Activated CD4-positive, CD25-positive, alpha-beta regulatory T cell treated with anti-CD3 and anti-CD28 coated beads, Interleukin-2, amount 50 U/mL, for 16 hours (primary cell): ENCODE results near the gene GLT6D1.

Source experiments
- DNase-seq: peaks from one replicate; pipeline ENCODE4 v3.0.0-alpha.2; 2020; ENCODE audit warnings: low read depth, low spot score

Gene GLT6D1

DNA sequence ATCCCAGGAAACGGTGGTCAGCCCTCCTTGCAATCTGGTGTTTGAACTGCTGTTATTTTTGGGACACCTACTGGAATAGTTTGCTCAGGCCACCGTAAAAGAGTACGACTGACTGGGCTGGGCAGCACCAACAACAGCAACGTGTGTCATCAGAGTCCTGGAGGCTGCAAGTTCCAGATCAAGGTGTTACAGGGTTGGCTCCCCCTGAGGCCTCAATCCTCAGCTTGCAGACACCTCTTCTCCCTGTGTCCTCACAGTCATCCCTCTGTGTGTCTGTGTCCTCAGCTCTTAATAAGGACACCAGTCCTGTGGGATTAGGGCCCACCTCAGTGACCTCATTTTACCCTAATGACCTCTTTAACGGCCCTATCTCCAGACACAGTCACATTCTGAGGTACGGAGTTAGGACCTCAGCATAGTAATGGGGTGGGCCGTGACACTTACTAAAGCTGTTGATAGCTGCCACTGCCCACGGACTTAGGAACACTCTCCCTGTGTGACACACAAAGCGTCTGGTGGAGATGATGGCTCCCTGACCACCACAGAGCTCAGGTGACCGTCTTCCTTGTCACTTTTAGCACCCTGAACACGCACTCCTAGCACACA, 16.8 kb downstream of the GLT6D1 start:
- no peak for DNase-seq

DNA sequence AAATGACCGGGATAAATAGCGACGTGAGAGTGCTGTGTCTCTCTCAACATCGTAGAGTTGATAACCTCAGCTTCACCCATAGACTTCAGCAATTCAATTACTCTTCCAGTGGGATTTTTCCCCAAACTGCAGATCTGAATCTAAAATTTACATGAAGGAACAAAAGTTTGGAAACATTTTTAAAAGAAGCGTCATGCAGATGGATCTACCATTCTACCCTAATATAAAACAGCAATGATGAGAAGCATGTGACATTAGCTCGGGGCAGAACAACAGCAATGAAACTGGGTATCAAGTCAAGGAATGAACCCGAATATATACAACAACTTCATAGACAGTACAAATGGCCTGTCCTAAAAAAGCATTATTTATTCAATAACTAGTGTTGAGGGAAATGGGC, 18.8 kb downstream of the GLT6D1 start:
- DNase-seq, result no peak

DNA sequence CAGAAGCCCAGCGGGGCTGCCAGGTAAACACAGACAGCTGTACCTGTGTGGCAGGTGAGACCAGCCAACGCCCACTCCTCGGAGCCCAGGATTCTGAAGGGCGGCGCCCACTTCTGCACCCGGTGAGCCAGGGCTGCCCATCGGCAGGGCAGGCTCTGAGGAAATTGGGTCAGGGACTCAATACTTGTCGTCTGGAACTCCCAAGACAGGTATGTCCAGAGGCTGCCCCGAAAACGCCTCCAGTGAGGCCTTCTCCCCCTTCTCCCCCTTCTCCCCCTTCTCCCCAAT, 19.8 kb downstream of the GLT6D1 start:
- no peak for DNase-seq

DNA sequence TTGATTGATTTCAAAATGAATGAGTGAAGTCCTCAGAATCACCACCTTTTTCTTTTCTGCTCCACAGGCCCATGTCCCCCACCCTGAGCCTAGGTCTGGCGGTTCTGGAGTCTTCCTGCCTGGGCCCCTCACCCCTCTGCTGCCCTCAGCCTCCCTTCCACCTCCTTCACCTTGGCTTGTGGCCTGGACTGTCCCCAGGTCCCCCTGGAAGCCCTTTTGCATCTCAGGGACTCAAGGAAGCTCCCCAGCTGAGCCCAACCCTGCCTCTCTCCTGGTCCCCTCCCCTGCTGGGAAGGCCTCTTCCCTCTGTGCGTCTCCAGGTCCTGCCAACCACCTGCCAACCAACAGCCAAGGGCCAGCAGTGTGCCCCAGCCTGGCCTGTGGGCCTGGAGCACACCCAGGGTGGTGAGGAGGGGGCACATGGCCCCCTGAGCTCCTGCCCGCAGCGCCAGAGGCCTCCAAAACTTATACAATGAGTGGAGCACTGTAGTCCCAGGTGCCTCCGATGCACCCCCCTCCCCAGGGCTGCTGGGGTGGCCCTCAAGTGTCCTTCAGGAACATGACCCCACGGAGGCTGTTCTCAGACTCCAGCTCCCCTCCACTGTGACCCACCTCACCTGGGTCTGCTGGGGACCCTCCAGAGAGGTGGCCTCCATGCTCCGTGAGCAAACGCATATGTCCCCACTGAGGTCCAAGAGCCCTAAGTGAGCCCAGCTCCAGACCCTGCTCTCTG, 20.3 kb downstream of the GLT6D1 start:
- DNase-seq, result no peak

DNA sequence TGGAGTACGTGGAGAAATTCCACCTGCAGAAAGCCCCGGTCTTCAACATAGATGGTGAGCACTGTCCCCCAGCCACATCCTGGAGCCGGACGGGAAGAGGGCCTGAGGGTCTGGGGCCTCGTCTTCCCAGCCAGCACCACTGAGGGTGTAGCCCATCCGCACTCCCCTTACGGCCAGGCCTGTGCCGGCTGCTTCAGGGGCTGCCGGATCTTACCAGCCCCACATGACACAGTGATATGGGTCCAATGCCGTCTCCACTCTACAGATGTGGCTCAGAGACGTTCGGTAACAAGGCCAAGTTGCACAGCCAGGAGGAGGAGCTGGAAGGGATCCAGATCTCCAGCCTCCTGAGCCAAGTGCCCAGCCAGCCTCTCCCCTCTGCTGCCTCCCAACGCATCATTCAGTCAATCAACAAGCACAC, 21.3 kb downstream of the GLT6D1 start:
- no peak for DNase-seq

DNA sequence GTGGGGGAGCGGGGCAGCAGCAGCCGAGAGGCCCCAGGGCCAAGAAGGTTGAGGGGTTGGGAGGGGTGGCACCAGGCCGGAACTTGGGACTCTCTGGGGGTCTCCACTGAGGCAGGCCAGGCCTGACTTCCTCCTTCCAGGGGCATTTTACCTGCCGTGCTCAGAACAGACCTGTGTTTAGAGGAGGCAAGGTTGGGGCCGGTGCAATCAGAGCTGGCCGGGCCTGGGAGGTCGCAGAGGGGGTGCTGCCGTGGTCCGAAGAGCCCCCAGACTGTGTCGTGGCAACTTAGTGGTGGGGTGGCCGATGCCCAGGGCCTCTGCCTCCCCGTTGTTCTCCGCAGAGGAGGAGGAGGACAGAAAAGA, 21.8 kb downstream of the GLT6D1 start:
- no peak for DNase-seq

DNA sequence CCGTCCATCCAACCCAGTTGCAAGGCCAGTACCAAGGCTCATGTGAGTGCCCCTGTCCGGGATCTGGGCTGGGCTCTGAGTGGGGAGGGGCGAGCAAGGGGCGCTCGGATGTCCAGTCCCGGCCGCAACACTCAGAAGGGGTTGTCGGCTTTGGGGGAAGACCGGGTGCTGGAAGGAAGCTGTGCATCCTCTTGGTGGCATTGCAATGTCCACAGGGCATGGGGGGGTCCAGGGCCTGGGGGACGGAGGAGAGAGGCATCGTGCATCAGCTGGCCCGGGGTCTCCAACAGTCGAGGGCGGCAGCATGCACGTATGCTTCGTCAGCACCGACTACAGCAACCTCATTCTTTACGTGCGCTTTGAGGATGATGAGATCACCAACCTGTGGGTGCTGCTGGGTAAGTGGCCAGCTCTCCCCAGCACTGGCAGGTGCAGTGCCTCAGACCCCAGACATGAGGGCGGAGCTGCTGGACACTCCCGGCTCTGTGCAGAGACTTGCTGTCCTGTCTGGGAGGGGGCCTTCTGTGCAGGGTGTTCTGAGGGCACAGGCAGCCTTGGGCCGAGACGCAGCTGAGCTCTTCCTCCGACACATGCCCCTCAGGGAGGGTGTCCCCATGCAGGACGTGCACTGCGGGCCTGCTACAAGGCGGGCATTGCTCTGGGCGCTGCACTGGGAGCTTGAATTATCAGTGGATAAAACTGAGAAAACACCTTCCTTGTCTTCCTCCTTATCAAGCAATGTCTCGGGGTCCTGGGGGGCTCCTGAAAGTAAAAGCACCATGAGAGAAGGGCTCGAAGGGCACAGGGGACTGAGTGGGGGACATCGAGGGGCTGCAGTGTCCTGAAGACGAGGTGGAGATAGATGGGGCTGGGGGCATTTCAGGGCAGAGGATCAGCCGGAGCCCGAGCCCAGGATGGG, 22.5 kb downstream of the GLT6D1 start:
- no peak for DNase-seq

DNA sequence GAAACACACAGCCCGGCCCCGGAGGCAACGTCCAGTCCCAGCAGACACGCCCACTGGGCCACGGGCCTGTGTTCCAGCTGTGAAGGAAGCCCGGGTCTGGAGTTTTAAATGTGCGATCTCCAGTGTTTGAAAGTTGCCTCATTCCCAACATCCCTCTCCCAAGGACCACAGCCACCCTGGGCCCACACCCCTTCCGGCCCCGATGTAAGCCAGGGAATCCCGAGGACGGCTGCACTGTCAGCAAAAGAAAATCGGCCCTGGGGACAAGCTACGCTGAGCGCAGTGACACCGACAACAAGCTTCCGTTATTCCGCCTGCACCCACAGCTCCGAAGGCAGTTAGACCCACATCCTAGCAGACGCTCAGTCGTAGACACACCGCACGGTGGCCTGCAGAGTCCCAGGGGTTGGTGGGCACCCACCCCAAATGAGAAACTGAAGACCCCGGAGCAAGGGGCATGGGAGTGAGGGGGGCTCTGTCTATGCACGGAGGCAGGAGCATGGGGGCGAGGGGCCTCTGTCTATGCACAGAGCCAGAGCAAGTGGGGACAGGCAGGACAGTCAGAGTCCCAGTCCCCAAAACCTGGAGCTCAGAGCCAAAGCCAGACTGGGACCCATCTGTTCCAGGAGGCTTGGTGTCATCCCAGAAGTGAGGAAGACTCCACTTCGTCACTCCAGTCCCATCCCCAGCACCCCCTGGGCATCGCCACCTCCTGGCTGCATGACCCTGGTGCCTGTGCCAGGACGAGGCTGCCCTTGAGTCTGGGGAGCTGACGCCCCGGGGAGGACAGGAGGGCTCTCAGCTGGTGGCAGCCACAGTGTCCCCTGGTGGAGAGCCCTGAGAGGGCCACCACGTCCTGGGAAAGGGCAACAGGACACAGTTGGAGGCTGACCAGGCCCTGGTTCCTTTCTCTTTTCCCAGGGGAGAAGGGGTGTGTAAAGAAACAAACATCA, 23.4 kb downstream of the GLT6D1 start:
- no peak for DNase-seq

DNA sequence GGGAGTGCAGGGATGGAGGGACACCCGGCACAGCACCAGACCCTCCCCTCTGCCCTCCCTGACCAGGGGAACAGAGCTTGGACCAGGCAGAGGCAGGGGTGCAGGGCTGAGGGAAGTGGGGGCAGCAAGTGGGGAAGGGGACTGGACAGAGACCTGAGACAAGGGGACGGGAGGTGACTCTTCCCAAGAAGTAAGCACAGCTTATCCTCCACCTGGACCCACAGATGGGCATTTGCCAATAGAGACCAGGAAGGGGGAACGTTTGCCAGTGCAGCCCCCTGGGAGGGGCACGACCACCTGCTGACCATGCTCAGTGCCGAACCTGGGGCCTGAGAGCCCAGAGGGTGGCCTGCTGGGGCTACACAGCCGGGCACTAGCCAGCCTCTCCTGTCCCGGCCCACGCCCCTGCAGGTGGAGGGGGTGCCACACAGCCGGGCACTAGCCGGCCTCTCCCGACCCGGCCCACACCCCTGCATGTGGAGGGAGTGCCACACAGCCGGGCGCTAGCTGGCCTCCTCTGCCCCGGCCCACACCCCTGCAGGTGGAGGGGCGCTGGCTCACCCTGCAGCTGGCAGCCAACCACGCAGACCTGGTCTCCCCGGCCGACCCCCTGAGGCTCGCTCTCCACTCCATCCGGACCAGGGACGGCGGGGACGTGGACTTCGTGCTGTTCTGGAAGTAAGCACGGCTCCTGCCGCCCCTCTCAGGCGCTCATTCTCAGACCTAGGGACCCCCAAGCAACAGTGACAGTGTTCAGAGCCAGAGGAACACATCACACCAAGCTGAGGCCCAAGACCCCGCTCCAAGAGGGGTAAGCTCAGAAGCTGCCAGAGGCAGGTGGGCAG, 24.3 kb downstream of the GLT6D1 start:
- no peak for DNase-seq

DNA sequence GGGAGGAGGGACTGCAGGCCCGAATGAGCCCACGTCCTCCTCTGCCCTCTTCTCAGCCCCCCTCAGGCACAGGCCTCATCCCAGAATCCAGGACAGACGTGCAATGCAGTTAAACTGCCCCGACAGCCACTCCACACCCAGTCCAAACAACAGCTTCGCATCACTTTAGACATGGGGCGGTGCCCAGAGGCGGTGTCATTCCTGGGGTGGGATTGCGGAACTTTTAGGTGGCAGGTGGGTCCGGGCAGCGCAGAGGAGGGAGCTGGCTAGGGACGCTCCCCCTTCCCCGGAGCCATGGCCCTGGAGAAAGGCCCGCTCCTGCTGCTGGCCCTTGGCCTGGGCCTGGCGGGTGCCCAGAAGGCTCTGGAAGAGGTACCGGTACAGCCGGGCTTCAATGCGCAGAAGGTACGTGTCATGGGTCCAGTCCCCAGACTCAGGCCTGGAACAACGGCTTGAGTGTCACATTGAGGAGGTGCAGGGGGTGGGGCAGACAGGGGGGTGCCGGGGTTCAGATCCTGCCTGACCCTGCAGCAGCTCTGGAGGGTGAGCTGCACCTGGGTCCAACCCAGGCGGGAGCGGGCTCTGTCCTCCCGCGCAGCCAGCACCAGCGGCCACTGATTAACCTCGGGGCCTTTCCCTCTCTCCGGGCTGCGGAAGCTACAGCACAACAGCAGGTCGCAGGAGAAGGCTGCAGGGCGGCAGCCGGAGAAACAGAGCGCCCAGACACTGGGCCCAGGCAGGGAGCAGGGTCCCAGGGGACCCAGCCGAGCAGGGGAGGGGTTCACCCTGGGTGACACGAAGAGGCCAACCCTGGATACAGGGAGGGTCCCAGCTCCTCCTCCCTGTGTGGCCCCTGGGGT, 25.2 kb downstream of the GLT6D1 start:
- DNase-seq, result no peak

DNA sequence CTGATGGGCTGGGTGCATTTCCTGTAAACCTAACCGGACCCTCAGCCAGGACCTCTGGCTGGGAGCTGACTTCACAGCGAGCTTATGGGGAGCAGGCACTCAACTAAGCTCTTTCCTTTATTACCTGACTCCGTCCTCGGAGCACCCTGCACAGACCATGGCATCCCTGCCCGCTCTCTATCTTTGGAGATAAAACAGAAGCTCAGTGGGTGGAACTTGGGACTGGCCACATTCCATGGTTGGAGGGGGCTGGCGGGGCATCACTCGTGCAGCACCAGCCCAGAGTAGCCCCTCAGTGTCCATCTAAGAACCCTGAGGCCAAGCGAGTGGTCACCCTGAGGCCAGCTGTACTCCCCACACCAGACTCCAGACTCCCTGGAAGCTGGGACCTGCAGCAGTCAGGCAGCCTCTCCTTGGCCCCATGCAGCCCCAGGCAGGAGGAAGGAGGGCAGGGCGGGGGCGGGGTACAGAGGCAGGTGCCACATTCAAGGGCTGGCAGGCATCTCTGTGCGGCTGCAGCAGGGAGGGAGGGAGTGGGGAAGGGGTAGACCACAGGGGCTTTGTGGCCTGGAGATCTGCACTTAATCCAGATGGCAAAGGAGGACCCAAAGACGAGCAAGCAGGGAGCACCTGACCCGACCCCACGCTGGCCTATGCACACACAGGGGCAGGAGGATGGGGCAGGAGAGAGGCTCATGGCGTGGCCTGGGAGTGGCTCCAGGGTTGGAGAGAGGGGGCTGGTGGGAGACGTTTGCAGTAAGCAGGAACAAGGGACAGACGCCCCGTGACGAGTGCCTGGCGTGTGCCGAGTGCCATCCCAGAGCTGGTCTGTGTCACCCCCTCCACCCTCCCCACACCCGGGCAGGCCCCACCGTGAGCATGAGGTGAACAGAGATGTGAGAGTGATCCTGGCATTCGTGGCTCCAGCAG, 26.1 kb downstream of the GLT6D1 start:
- no peak for DNase-seq

DNA sequence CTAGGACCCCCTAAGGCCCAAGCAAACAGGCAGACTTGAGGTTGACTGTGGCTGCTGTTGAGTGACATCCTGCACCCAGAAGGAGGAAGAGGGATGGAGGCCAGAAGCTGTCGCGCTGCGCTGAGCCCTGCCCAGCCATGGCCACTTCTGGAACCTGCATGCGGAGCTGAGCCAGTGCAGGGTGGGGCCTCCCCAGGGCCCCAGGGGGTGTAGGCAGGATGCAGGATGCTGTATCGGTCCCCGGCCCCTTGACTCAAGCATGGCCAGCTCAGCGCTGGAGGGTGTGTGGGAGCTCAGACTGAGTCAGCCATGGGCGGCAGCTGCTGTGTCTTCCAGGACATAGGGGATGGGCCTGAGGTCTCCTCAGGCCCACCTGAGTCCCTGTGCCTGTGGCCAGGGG, 26.9 kb downstream of the GLT6D1 start:
- DNase-seq, result no peak

DNA sequence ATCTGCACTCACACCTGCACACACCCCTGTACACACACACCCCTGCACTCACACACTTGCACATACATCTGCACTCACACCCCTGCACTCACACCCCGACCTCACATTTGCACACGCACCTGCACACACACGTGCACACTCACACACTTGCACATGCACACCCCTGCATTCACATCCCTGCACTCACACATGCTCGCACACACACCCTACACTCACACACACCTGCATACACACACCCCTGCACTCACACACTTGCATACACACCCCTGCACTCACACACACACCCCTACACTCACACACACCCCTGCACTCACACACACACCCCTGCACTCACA, 27.5 kb downstream of the GLT6D1 start:
- no peak for DNase-seq

DNA sequence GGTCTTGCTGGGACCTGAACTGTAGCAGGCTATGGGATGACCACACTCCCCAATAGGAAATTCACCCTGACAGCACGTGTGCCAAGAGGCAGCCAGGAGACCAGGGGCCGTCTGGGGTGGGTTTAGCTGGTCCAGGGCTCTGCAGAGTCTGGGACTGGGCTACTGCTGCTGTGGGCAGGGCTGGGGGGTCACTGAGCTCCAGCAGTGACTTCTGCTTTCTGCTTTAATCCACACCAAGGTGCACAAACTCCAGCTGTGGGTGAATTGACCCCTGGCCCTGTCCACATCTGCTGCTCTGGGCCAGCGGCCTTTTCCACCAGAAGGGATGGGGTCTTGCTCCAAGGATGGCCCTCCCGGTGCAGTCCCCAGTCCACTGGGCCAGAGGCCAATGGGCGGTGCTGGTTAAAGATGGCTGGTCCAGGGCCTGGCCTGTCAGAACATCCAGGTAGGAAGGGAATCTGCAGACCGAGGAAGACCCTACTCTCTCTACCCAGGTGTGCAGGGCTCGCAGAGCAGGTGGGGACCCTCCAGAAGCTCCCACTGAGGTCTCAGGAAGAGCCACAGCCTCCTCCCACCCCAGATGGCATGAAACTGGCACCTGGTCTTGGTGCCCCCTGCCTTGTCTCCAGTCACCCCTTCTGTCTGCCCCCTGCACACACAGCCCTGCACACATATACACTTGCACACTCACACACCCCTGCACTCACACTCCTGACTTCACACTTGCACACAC, 28.0 kb downstream of the GLT6D1 start:
- DNase-seq, result no peak

DNA sequence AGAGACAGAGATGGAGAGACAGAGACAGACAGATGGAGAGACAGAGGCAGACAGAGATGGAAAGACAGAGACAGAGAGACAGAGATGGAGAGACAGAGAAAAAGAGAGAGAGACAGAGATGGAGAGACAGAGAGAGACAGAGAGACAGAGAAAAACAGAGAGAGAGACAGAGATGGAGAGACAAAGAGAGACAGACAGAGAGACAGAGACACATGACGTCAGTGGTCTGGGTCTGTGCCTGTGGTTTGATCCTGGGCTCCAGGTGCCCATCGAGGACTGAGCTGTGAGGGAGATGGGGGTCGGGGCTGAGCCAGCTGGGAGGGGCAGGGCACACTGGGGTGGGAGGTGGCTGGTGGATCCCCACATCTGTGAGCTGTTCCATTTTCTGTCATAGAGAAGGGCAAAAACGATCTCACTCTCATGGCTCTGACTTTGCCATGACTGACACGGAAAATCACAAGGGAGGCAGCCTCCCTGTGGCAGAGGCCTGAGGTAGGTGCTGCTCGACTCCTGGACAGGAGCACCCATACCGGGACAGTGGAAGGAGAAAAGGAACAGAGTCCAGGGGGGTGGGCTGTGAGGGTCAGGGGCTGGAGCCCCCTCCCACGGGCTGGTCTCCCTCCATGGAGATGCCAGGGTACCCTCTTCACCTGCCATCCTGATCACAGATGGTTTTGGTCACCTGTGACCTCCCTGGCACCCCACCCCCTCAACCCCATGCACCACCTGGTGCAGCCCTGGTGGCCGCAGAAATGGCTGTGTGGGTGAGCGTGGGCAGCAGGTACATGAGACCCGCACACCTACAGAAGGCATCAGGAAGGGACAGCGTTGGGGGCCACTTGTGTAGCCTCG, 28.8 kb downstream of the GLT6D1 start:
- no peak for DNase-seq

DNA sequence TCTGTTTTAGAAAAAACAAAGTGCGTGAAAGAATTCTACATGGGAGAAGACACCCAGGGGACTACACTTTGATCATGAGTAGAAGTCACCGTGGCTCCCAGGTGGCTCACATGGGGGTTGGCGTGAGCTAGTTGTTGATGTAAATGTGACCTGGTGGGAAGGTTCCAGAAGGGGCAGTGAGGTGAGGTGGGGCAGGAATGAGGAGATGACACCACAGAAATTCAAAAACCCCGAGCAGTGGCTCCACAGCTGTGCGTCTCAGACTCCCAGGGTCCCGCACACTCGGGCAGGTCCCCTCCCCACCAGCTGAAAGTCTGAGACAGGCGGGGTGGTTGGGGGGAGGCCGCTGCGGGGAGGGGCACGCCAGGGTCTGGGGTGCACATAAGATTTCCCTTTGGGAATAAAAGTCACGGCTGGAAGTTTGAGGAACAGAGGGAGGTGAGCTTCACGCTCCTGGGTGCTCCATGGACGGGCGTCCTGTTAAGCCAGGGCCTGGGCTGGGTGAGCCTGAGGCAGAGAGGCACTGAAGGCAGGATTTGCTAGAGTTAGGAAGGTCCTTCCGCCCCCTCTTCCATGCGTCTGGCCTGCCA, 29.9 kb downstream of the GLT6D1 start:
- no peak for DNase-seq

DNA sequence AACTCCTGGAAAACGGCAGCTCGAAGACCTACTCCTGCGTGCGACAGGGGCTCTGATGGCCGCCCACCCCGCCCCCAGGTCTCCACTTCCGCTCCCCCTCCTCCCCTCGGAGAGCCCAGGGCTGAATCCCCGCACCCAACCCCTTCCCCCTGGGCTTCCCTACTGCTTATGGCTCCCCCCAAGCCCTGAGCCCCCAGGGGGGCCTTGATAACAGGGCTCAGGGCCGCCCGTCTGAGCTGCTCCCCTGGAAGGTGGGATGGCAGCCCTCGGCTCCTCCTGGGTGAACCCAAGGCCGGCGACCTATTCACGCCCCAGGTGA, 30.4 kb downstream of the GLT6D1 start:
- DNase-seq, result no peak
